SK-N-SH treated with all-trans-retinoic acid at 6 μM for 48 hours (cell line): Measurements from ENCODE around the gene NRN1L.

Source experiments
- ATAC-seq: fragments of 200-7000 bp; cut with Tn5 transposase; 3 replicates; pipeline ENCODE4 v1.9.1; 2020; ENCODE audit warnings: mild to moderate bottlenecking, moderate library complexity
- ARNTL ChIP-seq: fragments of 450-650 bp; formaldehyde crosslinking; IDR thresholded peaks from 2 replicates; pipeline ENCODE4 v1.5.0; 2020; ENCODE audit warnings: low read depth, mild to moderate bottlenecking, moderate library complexity, borderline replicate concordance
- BACH2 ChIP-seq: fragments of 250-450 bp; sonication (Bioruptor Pico); IDR thresholded peaks from 2 replicates; pipeline ENCODE4 v1.9.0; 2021; ENCODE audit warnings: mild to moderate bottlenecking, borderline replicate concordance
- CREB5 ChIP-seq: fragments of 250-450 bp; sonication (Bioruptor Pico); IDR thresholded peaks from 2 replicates; pipeline ENCODE4 v1.5.1; 2020; ENCODE audit warnings: low read depth, mild to moderate bottlenecking, moderate library complexity
- CSDC2 ChIP-seq: fragments of 250-450 bp; sonication (Bioruptor Pico); IDR thresholded peaks from 2 replicates; pipeline ENCODE4 v1.5.0; 2020; ENCODE audit warnings: mild to moderate bottlenecking, moderate library complexity
- ESRRG ChIP-seq: fragments of 250-450 bp; sonication (Bioruptor Pico); IDR thresholded peaks from 2 replicates; pipeline ENCODE4 v1.6.1; 2021; ENCODE audit warnings: mild to moderate bottlenecking
- GLIS3 ChIP-seq: fragments of 250-450 bp; sonication (Bioruptor Pico); IDR thresholded peaks from 2 replicates; pipeline ENCODE4 v1.5.0; 2020; ENCODE audit warnings: mild to moderate bottlenecking, moderate library complexity
- ISL1 ChIP-seq: fragments of 250-450 bp; sonication (Bioruptor Pico); IDR thresholded peaks from 2 replicates; pipeline ENCODE4 v2.1.2; 2022; ENCODE audit warnings: mild to moderate bottlenecking, moderate library complexity
- OSR1 ChIP-seq: fragments of 250-450 bp; sonication (Bioruptor Pico); IDR thresholded peaks from 2 replicates; pipeline ENCODE4 v1.8.0; 2022; ENCODE audit warnings: moderate library complexity, mild to moderate bottlenecking, inconsistent platforms
- PPARA ChIP-seq: fragments of 250-450 bp; sonication (Bioruptor Pico); IDR thresholded peaks from 2 replicates; pipeline ENCODE4 v1.5.0; 2020; ENCODE audit warnings: mild to moderate bottlenecking, borderline replicate concordance
- SNAI2 ChIP-seq: fragments of 250-450 bp; sonication (Bioruptor Pico); IDR thresholded peaks from 2 replicates; pipeline ENCODE4 v1.5.0; 2020; ENCODE audit warnings: mild to moderate bottlenecking, moderate library complexity
- ZC3H10 ChIP-seq: fragments of 250-450 bp; sonication (Bioruptor Pico); IDR thresholded peaks from 2 replicates; pipeline ENCODE4 v1.5.1; 2021; ENCODE audit warnings: mild to moderate bottlenecking, moderate library complexity
- ZFP3 ChIP-seq: fragments of 250-450 bp; sonication (Bioruptor Pico); IDR thresholded peaks from 2 replicates; pipeline ENCODE4 v1.5.0; 2020; ENCODE audit warnings: mild to moderate bottlenecking, moderate library complexity
- ZFP30 ChIP-seq: fragments of 450-650 bp; formaldehyde crosslinking; IDR thresholded peaks from 2 replicates; pipeline ENCODE4 v1.5.0; 2022; ENCODE audit warnings: mild to moderate bottlenecking, moderate library complexity
- ZNF565 ChIP-seq: fragments of 450-650 bp; formaldehyde crosslinking; conservative IDR thresholded peaks from 2 replicates; pipeline ENCODE4 v1.5.0; 2020; ENCODE audit warnings: low read depth, mild to moderate bottlenecking, moderate library complexity
- ZNF70 ChIP-seq: fragments of 450-650 bp; formaldehyde crosslinking; IDR thresholded peaks from 2 replicates; pipeline ENCODE4 v1.5.0; 2020; ENCODE audit warnings: mild to moderate bottlenecking, moderate library complexity
- ZNF8 ChIP-seq: fragments of 450-650 bp; formaldehyde crosslinking; IDR thresholded peaks from 2 replicates; pipeline ENCODE4 v1.5.0; 2020; ENCODE audit warnings: mild to moderate bottlenecking, moderate library complexity
- TF ChIP-seq, protein P1 (sequence below): fragments of 250-450 bp; sonication (Bioruptor Pico); IDR thresholded peaks from 2 replicates; pipeline ENCODE4 v1.5.0; 2020; ENCODE audit warnings: mild to moderate bottlenecking, moderate library complexity
- TF ChIP-seq, protein P2 (sequence below): fragments of 250-450 bp; sonication (Bioruptor Pico); IDR thresholded peaks from 2 replicates; pipeline ENCODE4 v1.5.1; 2021; ENCODE audit warnings: mild to moderate bottlenecking, moderate library complexity
- TF ChIP-seq, protein P3 (sequence below): fragments of 250-450 bp; sonication (Bioruptor Pico); IDR thresholded peaks from 2 replicates; pipeline ENCODE4 v1.8.0; 2020; ENCODE audit warnings: mild to moderate bottlenecking, moderate library complexity, borderline replicate concordance

The NRN1L gene

DNA sequence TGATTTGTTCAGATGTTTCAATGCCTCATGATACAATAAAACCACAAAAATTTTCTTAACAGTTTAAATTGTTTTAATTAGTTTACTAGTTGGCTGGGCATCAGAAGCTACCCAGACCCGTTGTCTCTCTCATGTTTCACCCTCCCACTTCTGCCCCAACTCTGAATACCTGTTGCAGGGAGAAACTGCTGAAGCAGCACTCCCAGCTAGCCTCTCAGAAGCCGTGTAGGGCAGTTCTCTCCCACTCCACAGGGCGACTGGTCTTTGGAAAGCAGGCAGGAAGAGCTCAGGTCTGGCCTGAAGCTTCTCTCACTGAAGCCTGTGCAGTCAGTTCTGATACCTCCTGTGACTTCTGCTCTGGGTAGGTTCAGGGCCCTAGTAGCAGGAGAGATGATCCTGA lies 13.4 kb upstream of the NRN1L start:
- TF ChIP-seq, protein P1, sequence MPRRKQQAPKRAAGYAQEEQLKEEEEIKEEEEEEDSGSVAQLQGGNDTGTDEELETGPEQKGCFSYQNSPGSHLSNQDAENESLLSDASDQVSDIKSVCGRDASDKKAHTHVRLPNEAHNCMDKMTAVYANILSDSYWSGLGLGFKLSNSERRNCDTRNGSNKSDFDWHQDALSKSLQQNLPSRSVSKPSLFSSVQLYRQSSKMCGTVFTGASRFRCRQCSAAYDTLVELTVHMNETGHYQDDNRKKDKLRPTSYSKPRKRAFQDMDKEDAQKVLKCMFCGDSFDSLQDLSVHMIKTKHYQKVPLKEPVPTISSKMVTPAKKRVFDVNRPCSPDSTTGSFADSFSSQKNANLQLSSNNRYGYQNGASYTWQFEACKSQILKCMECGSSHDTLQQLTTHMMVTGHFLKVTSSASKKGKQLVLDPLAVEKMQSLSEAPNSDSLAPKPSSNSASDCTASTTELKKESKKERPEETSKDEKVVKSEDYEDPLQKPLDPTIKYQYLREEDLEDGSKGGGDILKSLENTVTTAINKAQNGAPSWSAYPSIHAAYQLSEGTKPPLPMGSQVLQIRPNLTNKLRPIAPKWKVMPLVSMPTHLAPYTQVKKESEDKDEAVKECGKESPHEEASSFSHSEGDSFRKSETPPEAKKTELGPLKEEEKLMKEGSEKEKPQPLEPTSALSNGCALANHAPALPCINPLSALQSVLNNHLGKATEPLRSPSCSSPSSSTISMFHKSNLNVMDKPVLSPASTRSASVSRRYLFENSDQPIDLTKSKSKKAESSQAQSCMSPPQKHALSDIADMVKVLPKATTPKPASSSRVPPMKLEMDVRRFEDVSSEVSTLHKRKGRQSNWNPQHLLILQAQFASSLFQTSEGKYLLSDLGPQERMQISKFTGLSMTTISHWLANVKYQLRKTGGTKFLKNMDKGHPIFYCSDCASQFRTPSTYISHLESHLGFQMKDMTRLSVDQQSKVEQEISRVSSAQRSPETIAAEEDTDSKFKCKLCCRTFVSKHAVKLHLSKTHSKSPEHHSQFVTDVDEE: no peak
- TF ChIP-seq, protein P2, sequence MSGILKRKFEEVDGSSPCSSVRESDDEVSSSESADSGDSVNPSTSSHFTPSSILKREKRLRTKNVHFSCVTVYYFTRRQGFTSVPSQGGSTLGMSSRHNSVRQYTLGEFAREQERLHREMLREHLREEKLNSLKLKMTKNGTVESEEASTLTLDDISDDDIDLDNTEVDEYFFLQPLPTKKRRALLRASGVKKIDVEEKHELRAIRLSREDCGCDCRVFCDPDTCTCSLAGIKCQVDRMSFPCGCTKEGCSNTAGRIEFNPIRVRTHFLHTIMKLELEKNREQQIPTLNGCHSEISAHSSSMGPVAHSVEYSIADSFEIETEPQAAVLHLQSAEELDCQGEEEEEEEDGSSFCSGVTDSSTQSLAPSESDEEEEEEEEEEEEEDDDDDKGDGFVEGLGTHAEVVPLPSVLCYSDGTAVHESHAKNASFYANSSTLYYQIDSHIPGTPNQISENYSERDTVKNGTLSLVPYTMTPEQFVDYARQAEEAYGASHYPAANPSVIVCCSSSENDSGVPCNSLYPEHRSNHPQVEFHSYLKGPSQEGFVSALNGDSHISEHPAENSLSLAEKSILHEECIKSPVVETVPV (CRISPR knock-in tag): no peak
- TF ChIP-seq GLIS3 (CRISPR knock-in tag): no peak
- no peak for TF ChIP-seq ZNF565 (CRISPR knock-in tag)
- no peak for TF ChIP-seq SNAI2 (CRISPR knock-in tag)
- TF ChIP-seq OSR1 (CRISPR knock-in tag): no peak
- TF ChIP-seq BACH2: no peak
- no peak for TF ChIP-seq PPARA (CRISPR knock-in tag)
- TF ChIP-seq ZNF70: no peak
- no peak for TF ChIP-seq ZNF8 (CRISPR knock-in tag)
- TF ChIP-seq ZFP30: no peak
- ATAC-seq: no peak

GRCh38 chr16:67872131-67872630 lies 12.5 kb upstream of the NRN1L start:
- TF ChIP-seq ZC3H10 (no peak), ZNF8 (CRISPR knock-in tag) (no peak), ISL1 (CRISPR knock-in tag) (no peak), ARNTL (no peak), ESRRG (CRISPR knock-in tag) (no peak), SNAI2 (CRISPR knock-in tag) (no peak), ZNF565 (CRISPR knock-in tag) (no peak), CSDC2 (no peak), OSR1 (CRISPR knock-in tag) (no peak), CREB5 (CRISPR knock-in tag) (no peak), ZFP3 (CRISPR knock-in tag) (no peak), ZNF70 (no peak), GLIS3 (CRISPR knock-in tag) (no peak)
- TF ChIP-seq, protein P2 (CRISPR knock-in tag): no peak
- TF ChIP-seq, protein P1: no peak
- TF ChIP-seq, protein P3, sequence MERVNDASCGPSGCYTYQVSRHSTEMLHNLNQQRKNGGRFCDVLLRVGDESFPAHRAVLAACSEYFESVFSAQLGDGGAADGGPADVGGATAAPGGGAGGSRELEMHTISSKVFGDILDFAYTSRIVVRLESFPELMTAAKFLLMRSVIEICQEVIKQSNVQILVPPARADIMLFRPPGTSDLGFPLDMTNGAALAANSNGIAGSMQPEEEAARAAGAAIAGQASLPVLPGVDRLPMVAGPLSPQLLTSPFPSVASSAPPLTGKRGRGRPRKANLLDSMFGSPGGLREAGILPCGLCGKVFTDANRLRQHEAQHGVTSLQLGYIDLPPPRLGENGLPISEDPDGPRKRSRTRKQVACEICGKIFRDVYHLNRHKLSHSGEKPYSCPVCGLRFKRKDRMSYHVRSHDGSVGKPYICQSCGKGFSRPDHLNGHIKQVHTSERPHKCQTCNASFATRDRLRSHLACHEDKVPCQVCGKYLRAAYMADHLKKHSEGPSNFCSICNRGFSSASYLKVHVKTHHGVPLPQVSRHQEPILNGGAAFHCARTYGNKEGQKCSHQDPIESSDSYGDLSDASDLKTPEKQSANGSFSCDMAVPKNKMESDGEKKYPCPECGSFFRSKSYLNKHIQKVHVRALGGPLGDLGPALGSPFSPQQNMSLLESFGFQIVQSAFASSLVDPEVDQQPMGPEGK (CRISPR knock-in tag): no peak
- TF ChIP-seq, all 23 proteins: peak for 0

More at GRCh38 chr16:67872131-67872630, 12.5 kb upstream of the NRN1L start:
- ATAC-seq: no peak
